ENCODE measurements around the gene TENT4B.

Gene TENT4B

GRCh38 chr16:50260206-50261159 lies 107.4 kb downstream of the TENT4B start:
- H3K27ac ChIP-seq: no peak overlapping the region
- TF ChIP-seq CTCF (IDR thresholded peaks at IDR 0.05) (no peak), ZFX (IDR thresholded peaks at IDR 0.05; ENCODE audit: borderline replicate concordance) (no peak)

- TF ChIP-seq CTCF (IDR thresholded peaks at IDR 0.05) (no peak), ZFX (IDR thresholded peaks at IDR 0.05; ENCODE audit: borderline replicate concordance) (no peak)
- no peak overlapping the region for H3K27ac ChIP-seq
These were observed 108.1 kb downstream of the TENT4B start for GRCh38 chr16:50261160-50261706.

- no peak overlapping the region for H3K27ac ChIP-seq
- no peak for TF ChIP-seq ZFX (IDR thresholded peaks at IDR 0.05; ENCODE audit: borderline replicate concordance)
- no peak for TF ChIP-seq CTCF (IDR thresholded peaks at IDR 0.05)
These were observed 108.7 kb downstream of the TENT4B start for GRCh38 chr16:50261707-50262235.

- H3K27ac ChIP-seq: no peak overlapping the region
- no peak for TF ChIP-seq CTCF (IDR thresholded peaks at IDR 0.05)
- no peak for TF ChIP-seq ZFX (IDR thresholded peaks at IDR 0.05; ENCODE audit: borderline replicate concordance)
These were observed 110.2 kb downstream of the TENT4B start for GRCh38 chr16:50263060-50263909.

- no peak overlapping the region for H3K27ac ChIP-seq
- TF ChIP-seq CTCF (IDR thresholded peaks at IDR 0.05) (no peak), ZFX (IDR thresholded peaks at IDR 0.05; ENCODE audit: borderline replicate concordance) (no peak)
These were observed 111.1 kb downstream of the TENT4B start for GRCh38 chr16:50263940-50264929.

GRCh38 chr16:50265260-50265659 lies 112.2 kb downstream of the TENT4B start:
- TF ChIP-seq CTCF (IDR thresholded peaks at IDR 0.05) (peak; percentile 43), ZFX (IDR thresholded peaks at IDR 0.05; ENCODE audit: borderline replicate concordance) (no peak)
- H3K27ac ChIP-seq: no peak overlapping the region
